Spleen (tissue), 11 donors: Measurements from ENCODE around the gene FAM107A. TPM values are rescaled to one million over a fixed set of nuclear protein-coding genes. Genes with fewer than 3 reads are reported as not detected.

Source experiments
- DNase-seq: peaks from one replicate; pipeline ENCODE4 v3.0.0-alpha.2; 2020
- H3K27ac ChIP-seq, 8 donors: fragments of 200-600 bp; sonication (generic) in 7 of 8; 1 replicate in 4 of 8; 2 replicates in 4 of 8; pipeline versions ENCODE4 v1.5.0 to v1.8.0; 2016 to 2021; ENCODE audit warnings: inconsistent platforms in 4 of 8, mild to moderate bottlenecking in 4 of 8, moderate library complexity in 1 of 8
- H3K27me3 ChIP-seq, 7 donors: fragments of 200-600 bp; sonication (generic) in 6 of 7; replicated peaks in 1 of 7; 1 replicate in 4 of 7; 2 replicates in 3 of 7; pipeline versions ENCODE4 v1.5.0 to v1.8.0; 2016 to 2021; ENCODE audit warnings: inconsistent platforms in 3 of 7, mild to moderate bottlenecking in 1 of 7
- H3K36me3 ChIP-seq, 6 donors: fragments of 200-600 bp; sonication (generic) in 5 of 6; 1 replicate in 4 of 6; 2 replicates in 2 of 6; pipeline versions ENCODE4 v1.5.0 to v1.8.0; 2016 to 2021; ENCODE audit warnings: inconsistent platforms in 2 of 6
- H3K4me1 ChIP-seq, 6 donors: fragments of 200-600 bp; sonication (generic) in 5 of 6; 1 replicate in 3 of 6; 2 replicates in 3 of 6; pipeline versions ENCODE4 v1.5.0 to v1.8.0; 2016 to 2021; ENCODE audit warnings: inconsistent platforms in 3 of 6
- H3K4me3 ChIP-seq, 8 donors: fragments of 200-600 bp; sonication (generic) in 7 of 8; 1 replicate in 4 of 8; 2 replicates in 4 of 8; pipeline versions ENCODE4 v1.5.0 to v1.8.0; 2016 to 2021; ENCODE audit warnings: inconsistent platforms in 4 of 8, mild to moderate bottlenecking in 4 of 8, moderate library complexity in 2 of 8
- H3K9me3 ChIP-seq, 8 donors: fragments of 200-600 bp; sonication (generic) in 7 of 8; 1 replicate in 4 of 8; 2 replicates in 4 of 8; pipeline versions ENCODE4 v1.5.0 to v1.8.0; 2016 to 2021; ENCODE audit warnings: inconsistent platforms in 4 of 8
- POLR2A ChIP-seq, 3 donors: fragments of 450-650 bp; IDR thresholded peaks; one replicate each; pipeline ENCODE4 v1.5.1; 2017; ENCODE audit warnings: antibody characterized with exemption in 3 of 3, mild to moderate bottlenecking in 1 of 3
- POLR2AphosphoS5 ChIP-seq, 3 donors: sonication (generic); formaldehyde crosslinking; IDR thresholded peaks; one replicate each; pipeline ENCODE4 v1.5.1; 2017; ENCODE audit warnings: antibody characterized with exemption in 3 of 3
- whole genome bisulfite sequencing, 5 donors: extraction: QIAGEN DNeasy Blood & Tissue Kit in 3 of 5; methylation state at CpG; one replicate each; pipeline versions ENCODE4 v1.1.5 to v1.1.7; 2013 to 2018; 5-methylcytosine and 5-hydroxymethylcytosine counted together
- intact Hi-C: fragments of 100-400 bp; cut with DNase I; formaldehyde crosslinking; loops from one replicate; pipeline ENCODE4 v1.15.0; 2023; ENCODE audit warnings: low total_unique reads
- polyA plus RNA-seq, 3 donors: library from polyadenylated mRNA; stranded (reverse); fragments of 200-250 nt; gene quantifications; one replicate each; pipeline ENCODE4 v1.2.1, GENCODE V29; 2013
- total RNA-seq, 7 donors: library from RNA; depleted of rRNA in 3 of 7; stranded (reverse); fragments of >200 nt in 3 of 7; fragmentation: NEBNext Ultra II Directional in 4 of 7; extraction: Animal tissue kit (Norgen Biotek cat#: 25700) in 4 of 7; gene quantifications; one replicate each; pipeline versions ENCODE4 v1.1.0 to v1.2.1, GENCODE V29; 2016 to 2021
- TF ChIP-seq, protein P1 (sequence below), 11 experiments: fragments of 200-600 bp in 7 of 11; fragments of 450-650 bp in 4 of 11; sonication (generic) in 4 of 11; IDR thresholded peaks in 8 of 11; conservative IDR thresholded peaks in 3 of 11; 1 replicate in 7 of 11; 2 replicates in 4 of 11; pipeline versions ENCODE4 v1.4.0 to v1.8.0; 2016 to 2021; ENCODE audit warnings: antibody characterized with exemption in 11 of 11, inconsistent platforms in 4 of 11, mild to moderate bottlenecking in 1 of 11
- donor health status: healthy with polysubstance abuse.
- donor health status: DM: no; HTN: no; CAD: no; lungs with moderate emphysema.
- donor health status: DM: no; HTN: no; CAD: no.
- donor health status: Bipolar disorder and iron deficiency.
- donor health status: healthy.
- donor health status: DM: no; HTN: no; CAD: no.
- donor health status: DM: yes; HTN: yes; CAD: no.

The FAM107A gene
- total and polyA plus RNA-seq, 10 donors, result 5.7 to 47.7 (median 27.0) TPM

DNA sequence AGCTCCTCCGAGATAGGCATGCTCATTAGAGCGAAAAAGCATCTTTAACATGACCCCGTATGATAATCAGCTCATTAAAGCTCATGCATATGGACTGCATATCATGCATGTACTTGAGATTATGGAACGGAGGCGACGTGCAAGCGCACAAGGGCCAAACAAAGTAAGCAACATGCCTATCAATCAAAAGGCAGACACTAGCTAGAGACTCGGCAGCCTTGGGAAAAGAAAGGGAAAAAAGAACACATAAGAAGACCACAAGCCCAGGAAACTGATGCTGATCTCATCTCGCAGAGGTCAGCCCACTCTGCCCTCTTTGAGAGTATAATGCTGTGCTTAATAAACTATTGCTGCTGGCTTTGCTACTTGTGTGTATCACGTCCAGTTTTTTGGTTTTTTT lies 37.6 kb downstream of the FAM107A start:
- WGBS, 5 donors, result 77 to 83% (median 79%) methylated on average over 10 of the region's 10 CpGs
- DNase-seq, result no peak
- intact Hi-C loops, result loop anchor here (10.0 kb wide), 2 partner anchors 75 to 215 kb away; no protein-coding TSS in a partner anchor

DNA sequence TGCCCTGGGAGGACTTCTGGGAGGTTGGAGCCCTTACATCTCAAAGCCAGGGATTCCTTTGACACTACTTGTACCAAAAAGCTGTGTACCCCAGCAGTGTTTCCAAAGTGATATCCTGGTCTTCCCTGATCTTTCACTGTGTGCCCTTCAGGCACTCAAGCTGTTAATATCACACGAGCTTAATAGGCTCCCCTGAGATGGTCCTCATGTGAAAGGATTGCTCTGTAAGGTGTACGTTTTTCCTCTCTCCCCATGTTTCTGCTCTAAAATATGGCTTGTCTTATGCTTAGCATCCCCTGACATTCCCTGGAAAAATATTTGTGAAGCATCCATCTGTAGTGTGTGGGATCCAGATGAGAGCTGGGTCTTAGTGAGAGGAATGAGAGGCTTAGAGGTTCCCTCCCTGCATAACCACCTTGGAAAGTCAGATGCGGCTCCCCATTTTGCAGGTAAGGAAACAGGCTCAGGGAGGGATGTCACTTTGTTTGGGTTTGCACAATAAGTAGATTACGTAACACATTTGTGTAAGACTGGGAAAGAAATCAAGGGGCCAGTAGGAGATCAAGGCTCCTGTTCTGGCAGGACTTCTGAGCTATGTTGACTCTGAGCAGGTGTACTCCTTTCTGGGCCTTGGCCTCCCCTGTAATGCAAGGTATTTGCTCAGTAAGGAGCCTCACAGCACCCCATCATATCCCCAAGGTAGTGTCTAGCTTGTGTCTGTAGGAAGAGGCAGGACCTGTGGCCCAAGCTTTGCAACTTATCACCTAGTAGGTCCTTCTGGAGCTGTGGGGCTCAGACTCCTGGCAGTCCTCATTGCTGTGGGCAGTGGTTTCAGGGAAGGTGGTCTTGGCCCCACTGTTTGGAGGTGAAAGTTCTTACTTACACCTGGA lies 39.5 kb downstream of the FAM107A start:
- Histone ChIP-seq H3K9me3 (no peaks in the 10 kb centered on the region), H3K4me1 (peaks cover 0 to 30% (median 10%) of the 10 kb centered on the region in 6 donors), H3K27me3 (no peaks in the 10 kb centered on the region), H3K4me3 (no peak overlapping the region), H3K36me3 (no peaks in the 10 kb centered on the region), H3K27ac (peak overlapping the region in 3 of 8 donors; percentile 33 to 61 (median 58))
- no peak for DNase-seq
- 58 to 83% (median 68%) methylated on average over 4 of the region's 4 CpGs for WGBS, 5 donors
- no peak for TF ChIP-seq POLR2A (IDR thresholded peaks at IDR 0.05)
- TF ChIP-seq, protein P1, sequence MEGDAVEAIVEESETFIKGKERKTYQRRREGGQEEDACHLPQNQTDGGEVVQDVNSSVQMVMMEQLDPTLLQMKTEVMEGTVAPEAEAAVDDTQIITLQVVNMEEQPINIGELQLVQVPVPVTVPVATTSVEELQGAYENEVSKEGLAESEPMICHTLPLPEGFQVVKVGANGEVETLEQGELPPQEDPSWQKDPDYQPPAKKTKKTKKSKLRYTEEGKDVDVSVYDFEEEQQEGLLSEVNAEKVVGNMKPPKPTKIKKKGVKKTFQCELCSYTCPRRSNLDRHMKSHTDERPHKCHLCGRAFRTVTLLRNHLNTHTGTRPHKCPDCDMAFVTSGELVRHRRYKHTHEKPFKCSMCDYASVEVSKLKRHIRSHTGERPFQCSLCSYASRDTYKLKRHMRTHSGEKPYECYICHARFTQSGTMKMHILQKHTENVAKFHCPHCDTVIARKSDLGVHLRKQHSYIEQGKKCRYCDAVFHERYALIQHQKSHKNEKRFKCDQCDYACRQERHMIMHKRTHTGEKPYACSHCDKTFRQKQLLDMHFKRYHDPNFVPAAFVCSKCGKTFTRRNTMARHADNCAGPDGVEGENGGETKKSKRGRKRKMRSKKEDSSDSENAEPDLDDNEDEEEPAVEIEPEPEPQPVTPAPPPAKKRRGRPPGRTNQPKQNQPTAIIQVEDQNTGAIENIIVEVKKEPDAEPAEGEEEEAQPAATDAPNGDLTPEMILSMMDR (IDR thresholded peaks at IDR 0.05 in 8 of 11, conservative IDR thresholded peaks at IDR 0.05 in 3 of 11), result no peak
- no peak for TF ChIP-seq POLR2AphosphoS5 (IDR thresholded peaks at IDR 0.05)
- intact Hi-C loops, result loop anchor here (10.0 kb wide), 2 partner anchors 73 to 213 kb away; no protein-coding TSS in a partner anchor

More for the DNA sequence above, 37.6 kb downstream of the FAM107A start:
- peaks cover 0 to 24% (median 5%) of the 10 kb centered on the region in 6 donors for H3K4me1 ChIP-seq
- H3K9me3 ChIP-seq, result no peaks in the 10 kb centered on the region
- H3K27ac ChIP-seq, result no peak overlapping the region
- H3K36me3 ChIP-seq, result no peaks in the 10 kb centered on the region
- no peaks in the 10 kb centered on the region for H3K27me3 ChIP-seq
- no peak overlapping the region for H3K4me3 ChIP-seq
- TF ChIP-seq POLR2A (IDR thresholded peaks at IDR 0.05), result no peak
- no peak for TF ChIP-seq POLR2AphosphoS5 (IDR thresholded peaks at IDR 0.05)
- TF ChIP-seq, protein P1 (IDR thresholded peaks at IDR 0.05 in 8 of 11, conservative IDR thresholded peaks at IDR 0.05 in 3 of 11), result no peak

DNA sequence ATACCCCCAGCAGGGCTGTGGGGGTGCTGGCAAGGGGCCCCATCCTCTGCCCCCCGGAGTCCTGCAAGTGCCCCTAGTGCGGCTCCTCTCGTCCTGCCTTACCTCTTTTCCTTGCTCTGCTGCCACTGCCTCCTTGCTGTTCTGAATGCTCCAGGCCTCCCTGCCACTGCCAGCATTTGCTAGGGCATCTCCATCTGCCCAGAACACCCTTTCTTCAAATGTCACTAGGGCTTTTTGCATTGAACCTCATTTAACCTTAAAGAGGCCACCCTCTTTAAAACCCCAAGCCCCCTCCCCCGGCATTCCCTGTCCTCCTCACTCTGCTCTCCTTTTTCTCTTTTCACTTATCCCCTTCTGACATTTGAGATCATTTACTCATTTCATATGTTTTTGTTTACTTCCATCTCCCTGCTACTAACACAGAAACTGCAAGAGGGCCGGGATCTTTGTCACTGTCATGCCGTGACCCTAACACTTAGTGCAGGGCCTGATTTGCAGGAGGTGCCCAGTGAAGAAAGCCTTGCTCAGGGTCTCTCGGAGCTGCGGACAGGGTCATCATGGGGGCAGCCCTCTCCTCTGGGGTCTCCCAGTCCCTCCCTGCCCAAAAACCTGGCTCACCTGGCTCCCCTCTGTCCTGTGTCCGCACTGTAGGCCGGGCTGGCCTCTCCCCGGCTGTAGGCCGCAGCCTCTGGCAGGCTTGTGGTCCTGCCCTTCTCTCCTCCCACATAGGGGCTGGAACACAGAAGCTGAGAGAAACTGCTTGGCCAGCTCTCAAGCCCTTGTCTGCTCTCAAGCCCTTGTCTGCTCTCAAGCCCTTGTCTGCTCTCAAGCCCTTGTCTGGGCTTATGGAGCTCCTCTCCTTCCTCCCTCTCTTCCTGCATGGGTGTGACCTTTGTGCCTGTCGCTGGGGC lies 40.4 kb downstream of the FAM107A start, which contains the start of gene ACOX2:
Gene ACOX2, minus strand, starts transcription at position 690 of the 911 bp plus-strand sequence. CDS start 2,084 bp downstream, outside the sequence.
- Histone ChIP-seq H3K9me3 (no peaks in the 10 kb centered on the region), H3K36me3 (no peaks in the 10 kb centered on the region), H3K27ac (peak within 1 kb of the TSS in 5 of 8 donors; percentile 24 to 61 (median 34)), H3K27me3 (no peaks in the 10 kb centered on the region), H3K4me1 (peaks cover 0 to 34% (median 13%) of the 10 kb centered on the region in 6 donors), H3K4me3 (peak within 1 kb of the TSS in 1 of 8 donors; percentile 6)
- TF ChIP-seq, protein P1 (IDR thresholded peaks at IDR 0.05 in 8 of 11, conservative IDR thresholded peaks at IDR 0.05 in 3 of 11), result no peak
- no peak for TF ChIP-seq POLR2A (IDR thresholded peaks at IDR 0.05)
- TF ChIP-seq POLR2AphosphoS5 (IDR thresholded peaks at IDR 0.05), result peak in 1 of 3 donors; percentile 59
- 46 to 74% (median 63%) methylated on average over 13 of the region's 13 CpGs for WGBS, 5 donors
- intact Hi-C loops, result loop anchor here (10.0 kb wide), 2 partner anchors 72 to 212 kb away; no protein-coding TSS in a partner anchor
- DNase-seq, result no peak
